ENCODE data around the gene TPP1.

TPP1 gene

GRCh38 chr11:6587360-6587953, 31.8 kb downstream of the TPP1 start:
- no peak for DNase-seq (ENCODE audit: low spot score)

GRCh38 chr11:6586434-6587359, 32.5 kb downstream of the TPP1 start:
- no peak for DNase-seq (ENCODE audit: low spot score)

- DNase-seq (ENCODE audit: low spot score), result no peak
Measured at GRCh38 chr11:6584528-6584927, 34.7 kb downstream of the TPP1 start.

GRCh38 chr11:6583584-6583983, 35.6 kb downstream of the TPP1 start:
- DNase-seq (ENCODE audit: low spot score), result no peak

- no peak for DNase-seq (ENCODE audit: low spot score)
Measured at GRCh38 chr11:6579681-6580080, 39.5 kb downstream of the TPP1 start.

- DNase-seq (ENCODE audit: low spot score), result no peak
Measured at GRCh38 chr11:6578134-6578533, 41.1 kb downstream of the TPP1 start.

- DNase-seq (ENCODE audit: low spot score), result no peak
Measured at GRCh38 chr11:6576471-6577373, 42.5 kb downstream of the TPP1 start.

- DNase-seq (ENCODE audit: low spot score), result no peak
Measured at GRCh38 chr11:6574816-6575715, 44.2 kb downstream of the TPP1 start.

- no peak for DNase-seq (ENCODE audit: low spot score)
Measured at GRCh38 chr11:6572215-6572614, 47.0 kb downstream of the TPP1 start.

GRCh38 chr11:6571434-6572008, 47.7 kb downstream of the TPP1 start:
- no peak for DNase-seq (ENCODE audit: low spot score)

- no peak for DNase-seq (ENCODE audit: low spot score)
Measured at GRCh38 chr11:6570691-6571427, 48.4 kb downstream of the TPP1 start.

GRCh38 chr11:6569706-6570105, 49.5 kb downstream of the TPP1 start:
- DNase-seq (ENCODE audit: low spot score), result no peak

GRCh38 chr11:6568191-6568918, 50.9 kb downstream of the TPP1 start:
- DNase-seq (ENCODE audit: low spot score), result no peak

GRCh38 chr11:6567371-6567745, 51.9 kb downstream of the TPP1 start:
- DNase-seq (ENCODE audit: low spot score), result no peak

GRCh38 chr11:6566704-6567370, 52.4 kb downstream of the TPP1 start:
- no peak for DNase-seq (ENCODE audit: low spot score)

- no peak for DNase-seq (ENCODE audit: low spot score)
Measured at GRCh38 chr11:6565988-6566703, 53.1 kb downstream of the TPP1 start.

- no peak for DNase-seq (ENCODE audit: low spot score)
Measured at GRCh38 chr11:6565325-6565724, 53.9 kb downstream of the TPP1 start.

GRCh38 chr11:6563667-6564066, 55.6 kb downstream of the TPP1 start:
- no peak for DNase-seq (ENCODE audit: low spot score)
